CD4-positive, alpha-beta T cell treated with Interleukin-15 for 1 hour (primary cell): Measurements from ENCODE around the gene STIM2.

Source experiments
- DNase-seq: peaks from one replicate; pipeline ENCODE4 v3.0.0-alpha.2; 2020

STIM2 gene

GRCh38 chr4:26837993-26838842, 22.4 kb upstream of the STIM2 start:
- no peak for DNase-seq

GRCh38 chr4:26839016-26839415, 21.6 kb upstream of the STIM2 start:
- no peak for DNase-seq

- DNase-seq: no peak
These were observed 21.1 kb upstream of the STIM2 start for GRCh38 chr4:26839534-26839951.

GRCh38 chr4:26840786-26841185, 19.9 kb upstream of the STIM2 start:
- DNase-seq: no peak

- DNase-seq: no peak
These were observed 17.7 kb upstream of the STIM2 start for GRCh38 chr4:26842911-26843310.

GRCh38 chr4:26850528-26850927, 10.1 kb upstream of the STIM2 start:
- no peak for DNase-seq

GRCh38 chr4:26851129-26851528, 9.5 kb upstream of the STIM2 start:
- DNase-seq: no peak

GRCh38 chr4:26854701-26855100, 5.9 kb upstream of the STIM2 start:
- DNase-seq: no peak

- DNase-seq: no peak
These were observed 3.7 kb upstream of the STIM2 start for GRCh38 chr4:26856906-26857277.

GRCh38 chr4:26857278-26858034, 3.2 kb upstream of the STIM2 start:
- peak; percentile 95 for DNase-seq

GRCh38 chr4:26858035-26858918, 2.4 kb upstream of the STIM2 start:
- no peak for DNase-seq

- DNase-seq: no peak
These were observed 1.7 kb upstream of the STIM2 start for GRCh38 chr4:26858947-26859401.

GRCh38 chr4:26859762-26860156, 882 bp upstream of the STIM2 start:
- no peak for DNase-seq

- DNase-seq: peak; percentile 56
These were observed 337 bp downstream of the STIM2 start for GRCh38 chr4:26860922-26861433.

- peak; percentile 77 for DNase-seq
These were observed 969 bp downstream of the STIM2 start for GRCh38 chr4:26861434-26862186.

GRCh38 chr4:26862381-26862915, 1.8 kb downstream of the STIM2 start:
- no peak for DNase-seq

GRCh38 chr4:26863512-26863911, 2.9 kb downstream of the STIM2 start:
- DNase-seq: no peak

- DNase-seq: no peak
These were observed 4.3 kb downstream of the STIM2 start for GRCh38 chr4:26864899-26865298.

- DNase-seq: no peak
These were observed 5.6 kb downstream of the STIM2 start for GRCh38 chr4:26866203-26866602.

GRCh38 chr4:26866781-26867180, 6.1 kb downstream of the STIM2 start:
- DNase-seq: no peak

- no peak for DNase-seq
These were observed 7.5 kb downstream of the STIM2 start for GRCh38 chr4:26867914-26868684.
